ENCODE measurements around the gene PDF.
A peak's percentile ranks its signal among the peaks of the same experiment; 100 is the strongest.

The PDF gene

DNA sequence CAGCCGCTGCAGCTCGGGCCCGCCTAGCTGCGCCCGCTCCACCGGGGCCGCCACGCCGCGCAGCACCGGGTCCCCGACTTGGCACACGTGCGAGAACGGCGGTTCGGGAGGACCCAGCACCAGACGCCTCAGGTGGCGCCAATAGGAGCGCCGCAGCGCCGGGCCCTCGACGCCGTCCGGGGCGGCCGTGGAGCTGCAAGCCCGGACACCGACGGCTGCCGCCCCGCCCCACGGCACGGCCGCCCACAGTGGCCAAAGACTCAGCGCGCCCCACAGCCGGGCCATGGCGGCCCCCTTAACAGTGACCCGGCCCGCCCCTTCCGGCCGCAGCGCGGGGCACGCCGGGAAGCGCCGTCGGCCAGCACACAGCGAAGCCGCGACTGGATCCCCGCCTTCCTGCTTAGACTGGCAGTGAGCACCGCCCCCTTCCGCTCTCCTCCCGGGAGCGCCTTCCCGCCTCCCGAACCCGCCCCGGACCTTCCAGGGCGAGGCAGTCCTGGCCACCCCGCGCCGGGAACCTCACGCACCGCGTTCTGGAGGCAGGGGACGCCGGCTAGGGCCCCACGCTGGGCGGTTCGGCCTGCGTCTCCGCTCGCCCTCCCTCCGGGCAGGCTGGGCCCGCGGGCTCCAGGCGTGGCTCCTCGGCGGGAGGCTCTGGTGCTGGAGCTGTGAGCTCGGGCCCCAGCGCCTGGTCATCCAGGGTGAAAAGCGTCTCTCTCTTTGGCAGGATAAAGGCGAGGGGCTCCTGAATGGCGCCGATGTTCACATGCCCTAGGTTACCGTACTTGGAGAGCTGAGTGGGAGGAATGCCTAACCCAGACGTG is at the start of gene PDF:
TSS of gene PDF (minus strand) at position 303 of the 824 bp plus-strand sequence. CDS start at position 285, 18 bp downstream.
- peaks cover 40% of the 10 kb centered on the region for H4K20me1 ChIP-seq (ENCODE audit: insufficient read depth, low read length, poor library complexity, severe bottlenecking)
- TF ChIP-seq EZH2phosphoT487 (IDR thresholded peaks at IDR 0.05; ENCODE audit: borderline replicate concordance) = no peak
- TF ChIP-seq CTCF (conservative IDR thresholded peaks at IDR 0.05; ENCODE audit: low read length) = no peak
- no peaks in the 10 kb centered on the region for H3K27me3 ChIP-seq (ENCODE audit: insufficient read depth, low read length, poor library complexity, severe bottlenecking)
- H3K9ac ChIP-seq (ENCODE audit: low read depth, low read length, poor library complexity, severe bottlenecking) = peak within 1 kb of the TSS; percentile 94
- peak within 1 kb of the TSS; percentile 99 for H3K4me2 ChIP-seq (ENCODE audit: low read depth, low read length, poor library complexity, severe bottlenecking)
- peaks cover 60% of the 10 kb centered on the region for H3K79me2 ChIP-seq (ENCODE audit: insufficient read depth, low read length)
- H3F3A ChIP-seq (ENCODE audit: low read depth) = peaks cover 7% of the 10 kb centered on the region; the same call in 1 of the 2 replicates
- H3K9me3 ChIP-seq (ENCODE audit: insufficient read depth, low read depth, low read length) = no peaks in the 10 kb centered on the region
- H2AFZ ChIP-seq (ENCODE audit: low read length) = peak within 1 kb of the TSS; percentile 86
- peak within 1 kb of the TSS; percentile 87 for H3K4me3 ChIP-seq (ENCODE audit: low read length, poor library complexity, severe bottlenecking)
- peaks cover 21% of the 10 kb centered on the region; the same call in 1 of the 2 replicates for H3K36me3 ChIP-seq (ENCODE audit: insufficient read depth, low read length)
- no peaks in the 10 kb centered on the region for H3K9me2 ChIP-seq (replicated peaks; ENCODE audit: low read depth, low read length)
- H3K4me1 ChIP-seq (ENCODE audit: insufficient read depth, low read length, poor library complexity, severe bottlenecking) = peaks cover 33% of the 10 kb centered on the region

GRCh38 chr16:69378760-69379159 is 48.4 kb upstream of the PDF start:
- Histone ChIP-seq H3K4me3 (ENCODE audit: low read length, poor library complexity, severe bottlenecking) (no peak overlapping the region), H3K9me2 (replicated peaks; ENCODE audit: low read depth, low read length) (no peaks in the 10 kb centered on the region), H3K27me3 (ENCODE audit: insufficient read depth, low read length, poor library complexity, severe bottlenecking) (no peaks in the 10 kb centered on the region), H4K20me1 (ENCODE audit: insufficient read depth, low read length, poor library complexity, severe bottlenecking) (peaks cover 15% of the 10 kb centered on the region), H3K4me1 (ENCODE audit: insufficient read depth, low read length, poor library complexity, severe bottlenecking) (peaks cover 16% of the 10 kb centered on the region), H3F3A (ENCODE audit: low read depth) (no peaks in the 10 kb centered on the region), H3K9me3 (ENCODE audit: insufficient read depth, low read depth, low read length) (no peaks in the 10 kb centered on the region), H2AFZ (ENCODE audit: low read length) (no peak overlapping the region), H3K79me2 (ENCODE audit: insufficient read depth, low read length) (peaks cover 36% of the 10 kb centered on the region), H3K9ac (ENCODE audit: low read depth, low read length, poor library complexity, severe bottlenecking) (no peak overlapping the region), H3K4me2 (ENCODE audit: low read depth, low read length, poor library complexity, severe bottlenecking) (no peak overlapping the region), H3K36me3 (ENCODE audit: insufficient read depth, low read length) (peaks cover 20% of the 10 kb centered on the region; the same call in 1 of the 2 replicates)
- no peak for TF ChIP-seq CTCF (conservative IDR thresholded peaks at IDR 0.05; ENCODE audit: low read length)
- no peak for TF ChIP-seq EZH2phosphoT487 (IDR thresholded peaks at IDR 0.05; ENCODE audit: borderline replicate concordance)

GRCh38 chr16:69378036-69378435 is 47.6 kb upstream of the PDF start:
- no peak overlapping the region for H3K9ac ChIP-seq (ENCODE audit: low read depth, low read length, poor library complexity, severe bottlenecking)
- H3K9me3 ChIP-seq (ENCODE audit: insufficient read depth, low read depth, low read length) = no peaks in the 10 kb centered on the region
- H3F3A ChIP-seq (ENCODE audit: low read depth) = no peaks in the 10 kb centered on the region
- TF ChIP-seq CTCF (conservative IDR thresholded peaks at IDR 0.05; ENCODE audit: low read length) = no peak
- TF ChIP-seq EZH2phosphoT487 (IDR thresholded peaks at IDR 0.05; ENCODE audit: borderline replicate concordance) = no peak
- peaks cover 20% of the 10 kb centered on the region; the same call in 1 of the 2 replicates for H3K36me3 ChIP-seq (ENCODE audit: insufficient read depth, low read length)
- peaks cover 28% of the 10 kb centered on the region for H3K79me2 ChIP-seq (ENCODE audit: insufficient read depth, low read length)
- no peaks in the 10 kb centered on the region for H3K27me3 ChIP-seq (ENCODE audit: insufficient read depth, low read length, poor library complexity, severe bottlenecking)
- no peak overlapping the region for H2AFZ ChIP-seq (ENCODE audit: low read length)
- peaks cover 7% of the 10 kb centered on the region for H4K20me1 ChIP-seq (ENCODE audit: insufficient read depth, low read length, poor library complexity, severe bottlenecking)
- peaks cover 9% of the 10 kb centered on the region for H3K4me1 ChIP-seq (ENCODE audit: insufficient read depth, low read length, poor library complexity, severe bottlenecking)
- no peaks in the 10 kb centered on the region for H3K9me2 ChIP-seq (replicated peaks; ENCODE audit: low read depth, low read length)
- no peak overlapping the region for H3K4me2 ChIP-seq (ENCODE audit: low read depth, low read length, poor library complexity, severe bottlenecking)
- H3K4me3 ChIP-seq (ENCODE audit: low read length, poor library complexity, severe bottlenecking) = no peak overlapping the region

Measured in Loucy (cell line).